NCI-H2196 treated with DMSO at 0.1 percent for 48 hours (cell line): ENCODE results near the gene TECPR2.

Source experiments
- DNase-seq: peaks from one replicate; lab custom pipeline; 2025; ENCODE audit not compliant: unreplicated experiment; lab: John Stamatoyannopoulos, UW

TECPR2 gene

DNA sequence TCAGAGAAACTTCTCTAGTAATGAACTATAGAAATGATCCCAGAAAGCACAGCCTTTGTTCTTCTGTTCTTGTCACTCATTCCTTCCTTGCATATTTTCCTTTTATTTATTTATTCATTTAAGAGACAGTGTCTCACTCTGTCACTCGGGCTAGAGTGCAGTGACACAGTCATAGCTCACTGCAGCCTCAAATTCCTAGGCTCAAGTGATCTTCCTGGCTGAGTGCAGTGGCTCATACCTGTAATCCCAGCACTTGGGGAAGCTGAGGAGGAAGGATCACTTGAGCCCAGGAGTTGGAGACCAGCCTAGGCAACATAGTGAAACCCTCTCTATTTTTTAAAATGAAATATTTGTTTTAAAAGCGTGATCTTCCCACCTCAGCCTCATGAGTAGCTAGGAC is 11.5 kb downstream of the TECPR2 start:
- DNase-seq, result no peak

DNA sequence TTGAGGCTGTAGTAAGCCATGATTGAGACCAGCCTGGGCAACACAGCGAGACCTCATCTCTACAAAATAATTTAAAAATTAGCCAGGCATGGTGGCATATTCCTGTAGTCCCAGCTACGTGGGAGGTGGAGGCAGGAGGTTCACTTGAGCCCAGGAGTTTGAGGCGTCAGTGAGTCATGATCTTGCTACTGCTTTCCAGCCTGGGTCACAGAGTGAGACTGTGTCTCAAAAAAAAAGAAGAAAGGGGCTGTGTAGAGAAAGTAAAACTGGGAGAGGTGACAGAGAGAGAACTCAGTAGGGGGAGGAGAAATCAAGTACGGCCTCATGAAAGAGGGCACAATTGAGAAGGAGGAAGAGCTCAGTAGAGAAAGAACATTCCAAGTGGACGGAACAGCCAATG is 12.4 kb downstream of the TECPR2 start:
- DNase-seq, result no peak

DNA sequence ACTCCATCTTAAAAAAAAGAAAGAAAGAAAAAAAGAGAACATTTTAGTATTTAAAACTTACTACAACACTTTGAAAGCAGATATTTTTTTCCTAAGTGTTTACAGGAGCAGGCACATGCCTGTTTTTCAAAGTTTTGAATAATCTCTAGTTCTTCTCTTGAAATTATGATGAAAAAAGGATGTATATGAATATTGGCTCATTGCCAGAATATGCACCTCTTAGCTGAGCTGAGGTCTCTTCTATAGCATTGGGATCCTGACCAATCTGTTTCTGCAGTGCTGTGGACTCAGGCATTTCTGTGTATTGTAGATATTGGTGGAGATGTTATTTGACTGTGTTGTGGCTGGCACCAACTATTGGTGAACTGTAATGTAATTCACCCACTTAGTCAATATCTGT is 15.0 kb downstream of the TECPR2 start:
- DNase-seq, result no peak

DNA sequence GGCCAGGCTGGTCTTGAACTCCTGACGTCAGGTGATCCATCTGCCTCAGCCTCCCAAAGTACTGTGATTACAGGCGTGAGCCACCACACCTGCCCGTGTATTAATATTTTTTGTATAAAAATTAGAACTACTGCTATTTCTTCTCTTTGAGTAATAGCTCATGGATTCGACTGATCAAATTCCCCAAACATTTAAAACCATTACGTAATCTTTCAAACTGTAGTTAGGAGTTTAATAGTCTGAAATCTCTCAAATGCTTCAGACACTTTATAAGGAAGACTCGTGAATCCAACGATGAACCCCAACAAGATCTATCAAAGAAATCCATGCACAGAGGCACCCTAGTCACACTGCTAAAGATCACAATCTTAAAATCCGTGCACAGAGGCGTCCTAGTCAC is 16.1 kb downstream of the TECPR2 start:
- no peak for DNase-seq

DNA sequence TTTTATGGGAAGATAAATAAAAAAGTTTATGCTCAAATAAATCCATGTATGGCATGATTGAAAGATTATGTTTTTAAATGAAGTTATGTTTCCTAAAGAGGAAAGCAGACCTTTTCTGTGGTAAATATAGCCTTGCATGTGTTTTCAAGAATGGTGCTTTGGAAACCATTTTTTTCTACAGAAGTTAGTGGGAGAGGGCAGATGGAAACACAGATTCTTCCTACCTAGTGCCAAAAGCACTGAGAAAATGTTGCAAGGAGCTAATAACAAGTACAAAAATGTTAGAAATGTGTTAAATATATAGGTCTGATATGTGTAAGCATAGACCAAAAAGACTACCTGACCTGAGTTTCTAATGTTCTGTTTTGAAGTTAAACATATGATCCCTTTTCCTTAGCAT is 24.3 kb downstream of the TECPR2 start:
- no peak for DNase-seq

DNA sequence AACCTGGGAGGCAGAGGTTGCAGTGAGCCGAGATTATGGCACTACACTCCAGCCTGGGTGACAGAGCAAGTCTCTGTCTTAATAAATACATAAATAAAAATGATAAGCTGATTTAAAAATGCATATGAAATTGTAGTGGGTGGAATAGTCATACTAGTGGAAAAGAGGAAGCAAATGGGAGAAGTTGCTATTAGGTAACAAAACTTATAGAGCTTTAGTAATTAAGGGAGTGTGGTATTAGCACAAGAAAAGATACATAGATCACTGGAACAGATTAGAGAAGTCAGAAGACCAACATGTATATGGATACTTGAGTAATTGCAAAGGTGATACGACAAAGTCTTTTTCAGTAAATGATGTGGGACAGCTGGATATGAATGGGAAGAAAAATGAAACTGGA is 26.5 kb downstream of the TECPR2 start:
- DNase-seq, result no peak

DNA sequence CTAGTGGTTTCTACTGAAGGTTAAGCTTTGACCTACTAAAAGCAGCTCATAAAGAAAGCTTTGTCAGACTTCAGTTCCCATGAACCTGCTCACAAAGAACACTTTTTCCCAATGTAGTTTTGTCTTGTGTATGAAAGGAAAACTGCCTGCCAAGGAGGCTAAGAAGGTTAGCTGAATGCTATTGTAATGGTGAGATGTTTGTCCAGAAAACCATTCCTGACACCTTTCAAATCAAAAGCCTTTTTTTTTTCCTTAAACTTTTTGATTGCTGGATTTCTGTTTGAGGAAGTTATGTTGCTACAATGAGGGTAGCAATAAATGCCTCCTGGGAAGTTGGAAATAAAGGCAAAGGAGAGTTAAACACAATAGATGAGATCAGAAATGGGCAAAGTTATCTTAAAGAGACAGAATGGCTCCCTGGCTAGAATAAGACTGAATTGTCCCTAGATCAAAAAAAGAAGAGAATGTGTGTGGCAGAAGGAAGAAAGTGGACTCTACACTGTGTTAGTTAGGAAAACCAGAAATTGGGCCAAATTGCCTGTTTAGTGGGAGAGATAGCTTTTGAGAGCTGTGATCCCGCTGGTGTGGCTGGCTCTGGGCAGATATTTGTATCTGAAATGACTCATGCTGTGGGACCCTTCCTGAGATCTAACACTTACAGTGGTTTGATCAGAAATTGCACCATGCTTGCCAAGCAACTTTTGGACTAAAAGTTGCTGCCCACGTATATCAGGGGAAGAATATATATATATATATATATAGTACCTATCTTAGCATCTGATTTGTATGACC is 27.5 kb downstream of the TECPR2 start:
- no peak for DNase-seq

DNA sequence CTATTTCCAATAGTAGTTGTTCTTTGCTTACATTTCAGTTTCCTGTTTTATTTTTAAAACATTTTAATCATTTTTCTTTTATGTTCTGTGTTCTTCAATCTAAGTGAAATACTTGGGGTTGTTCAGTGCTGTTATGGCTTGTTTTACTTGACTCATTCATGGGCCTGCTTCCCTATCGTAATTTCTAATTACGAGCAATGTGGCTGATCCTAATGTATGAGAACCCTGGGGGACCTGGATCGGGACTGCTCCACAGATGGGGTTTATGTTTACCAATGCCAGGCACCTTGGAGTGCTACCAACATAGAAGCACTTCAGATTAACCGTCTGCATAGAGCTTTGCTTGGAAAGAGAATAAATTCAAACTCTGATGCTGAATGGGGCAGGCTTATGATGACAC is 29.8 kb downstream of the TECPR2 start:
- DNase-seq, result no peak

DNA sequence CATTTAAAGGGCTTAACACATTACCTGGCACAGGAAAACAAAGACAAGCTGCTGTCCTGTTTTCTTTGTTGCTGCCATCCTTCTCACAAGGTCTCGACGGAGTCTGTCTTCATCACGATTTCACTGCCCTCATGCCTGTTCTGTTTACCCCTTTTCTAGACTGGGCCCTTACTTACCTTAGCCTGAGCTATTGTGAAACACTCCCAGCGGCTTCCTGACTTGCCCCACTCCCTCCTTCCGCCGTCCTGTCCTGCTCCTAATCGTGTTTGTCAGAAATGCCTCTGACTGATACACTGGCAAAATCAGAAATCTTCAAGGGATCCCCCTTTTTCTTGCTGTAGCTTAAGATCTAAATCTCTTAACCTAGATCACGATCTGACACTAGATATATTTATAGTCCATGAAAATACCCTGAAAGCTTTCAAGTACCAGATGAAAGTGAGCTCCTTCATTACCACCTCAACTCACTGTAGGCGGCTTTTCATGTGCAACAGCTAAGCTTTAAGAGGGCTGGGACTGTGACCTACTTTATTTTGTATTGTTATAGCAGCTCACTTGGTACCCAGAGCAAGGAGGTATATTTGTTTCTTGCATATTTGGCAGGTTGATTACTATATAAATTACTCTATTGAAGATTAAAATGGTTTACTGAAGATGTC is 32.1 kb downstream of the TECPR2 start:
- DNase-seq, result no peak

DNA sequence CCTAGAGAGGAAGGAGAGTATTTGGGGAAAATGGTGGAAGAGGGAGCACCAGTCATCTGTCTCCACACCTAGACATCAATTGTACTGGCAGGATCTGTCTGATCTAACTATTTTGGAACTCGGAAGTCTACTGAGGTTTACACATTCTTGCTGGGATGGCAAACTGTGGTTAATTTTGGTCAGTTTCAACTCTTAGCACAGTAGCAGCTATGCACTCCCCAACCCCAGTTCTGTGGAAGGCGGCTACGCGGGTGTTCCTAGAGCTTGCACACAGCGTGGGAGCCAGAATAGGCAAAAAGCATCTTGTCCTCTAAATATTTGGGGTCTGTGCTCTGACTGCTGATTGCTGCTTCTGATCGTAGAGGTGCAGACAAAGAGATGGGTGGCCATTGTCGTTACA is 33.8 kb downstream of the TECPR2 start:
- DNase-seq, result no peak

DNA sequence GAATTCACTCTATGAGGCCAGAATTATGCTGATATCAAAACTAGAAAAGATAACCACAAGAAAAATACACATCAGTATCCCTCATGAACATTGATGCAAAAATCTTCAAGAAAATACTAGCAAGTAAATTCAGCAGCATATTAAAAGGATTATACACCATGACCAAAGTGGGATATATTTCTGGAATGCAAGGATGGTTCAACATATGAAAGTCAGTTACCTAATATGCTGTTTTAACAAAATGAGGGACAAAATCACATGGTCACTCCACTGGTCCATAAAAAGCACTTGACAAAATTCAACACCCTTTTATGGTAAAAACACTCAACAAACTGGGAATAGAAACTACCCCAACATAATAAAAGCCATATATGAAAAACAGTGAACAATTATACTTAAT is 40.3 kb downstream of the TECPR2 start:
- no peak for DNase-seq

DNA sequence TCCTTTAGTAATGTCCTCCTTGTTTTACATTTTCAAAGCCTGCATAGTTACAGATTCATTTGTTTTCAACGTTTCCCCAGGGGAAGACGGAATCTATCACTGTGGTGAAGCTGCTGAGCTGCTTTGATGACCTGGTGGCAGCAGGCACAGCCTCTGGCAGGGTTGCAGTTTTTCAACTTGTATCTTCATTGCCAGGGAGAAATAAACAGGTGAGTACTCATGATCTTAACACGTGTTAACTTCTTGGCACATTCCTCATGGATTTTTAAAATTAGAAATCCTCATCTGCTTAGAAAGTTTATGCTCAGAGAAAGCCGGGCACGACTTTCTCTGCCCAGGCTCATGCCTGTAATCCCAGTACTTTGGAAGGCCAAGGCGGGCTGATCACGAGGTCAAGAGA is 44.5 kb downstream of the TECPR2 start:
- DNase-seq, result no peak

DNA sequence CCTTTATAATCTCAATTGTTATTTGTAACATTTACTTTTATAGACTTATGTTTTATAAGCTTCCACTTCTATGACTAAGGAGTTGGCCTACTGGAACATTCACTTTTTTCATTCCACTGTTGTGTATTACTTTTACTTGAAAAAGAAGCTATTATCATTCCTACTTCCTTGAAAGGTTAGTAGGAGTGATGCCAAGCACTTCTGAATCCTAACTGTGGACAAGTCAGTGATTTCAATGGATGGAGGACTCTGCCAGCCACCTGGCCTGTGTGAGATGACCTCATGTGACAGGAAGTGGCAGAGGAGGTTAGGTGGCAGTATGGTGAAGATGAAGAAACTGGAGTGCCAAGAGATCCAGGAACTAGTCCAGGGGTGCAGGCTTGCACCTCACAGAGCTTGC is 46.0 kb downstream of the TECPR2 start:
- no peak for DNase-seq

DNA sequence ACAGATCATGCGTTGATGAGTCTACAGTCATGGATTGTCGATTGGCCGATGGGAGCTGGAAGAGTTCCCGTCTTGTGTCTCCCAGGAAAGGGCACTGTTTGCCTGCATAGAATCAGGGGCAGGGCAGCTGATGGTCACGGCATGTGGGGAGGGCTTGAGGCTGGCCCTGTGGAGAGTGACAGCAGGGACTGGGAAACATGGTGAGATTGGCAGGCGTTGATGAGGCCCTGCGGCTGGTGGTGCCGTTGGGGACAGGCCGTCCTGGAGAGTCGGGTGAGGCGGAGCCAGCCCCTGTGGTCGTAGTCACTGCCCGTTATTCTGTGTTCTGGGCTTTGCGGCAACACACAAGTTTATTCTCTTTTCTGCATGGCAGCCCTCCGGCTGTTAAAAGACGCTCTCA is 52.9 kb downstream of the TECPR2 start:
- no peak for DNase-seq

DNA sequence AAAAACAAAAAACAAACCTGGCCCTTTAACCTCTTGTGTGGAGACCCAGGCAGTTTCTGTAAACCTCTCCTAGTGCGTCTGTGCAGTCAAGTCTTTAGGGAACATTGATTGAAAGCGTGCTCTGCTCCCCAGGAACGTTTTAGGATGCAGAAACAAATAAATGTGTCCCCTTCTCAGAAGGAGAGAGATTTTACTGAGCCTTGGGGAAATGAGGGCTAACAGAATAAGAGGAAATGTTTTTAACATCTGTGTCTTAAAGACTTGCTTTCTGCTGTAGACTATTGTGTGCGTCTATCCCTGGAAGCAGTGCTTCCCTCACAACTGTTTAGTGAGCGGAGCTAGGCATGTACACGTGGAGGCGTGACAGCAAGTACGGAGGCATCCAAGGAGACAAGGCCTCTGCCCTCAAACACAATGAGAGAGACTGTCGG is 54.3 kb downstream of the TECPR2 start:
- no peak for DNase-seq

DNA sequence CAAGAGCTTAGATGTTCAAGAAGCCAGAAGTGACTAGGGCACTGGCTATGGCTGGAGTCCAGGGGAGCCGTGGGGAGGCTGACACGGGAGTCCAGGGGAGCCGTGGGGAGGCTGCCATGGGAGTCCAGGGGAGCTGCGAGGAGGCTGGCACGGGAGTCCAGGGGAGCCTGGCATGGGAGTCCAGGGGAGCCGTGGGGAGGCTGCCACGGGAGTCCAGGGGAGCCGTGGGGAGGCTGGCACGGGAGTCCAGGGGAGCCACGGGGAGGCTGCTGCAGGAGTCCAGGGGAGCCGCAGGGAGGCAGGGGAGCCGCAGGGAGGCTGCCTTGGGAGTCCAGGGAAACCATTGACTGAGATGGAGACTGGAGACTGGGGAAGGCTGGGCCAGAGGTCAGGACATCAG is 54.9 kb downstream of the TECPR2 start:
- DNase-seq, result no peak

DNA sequence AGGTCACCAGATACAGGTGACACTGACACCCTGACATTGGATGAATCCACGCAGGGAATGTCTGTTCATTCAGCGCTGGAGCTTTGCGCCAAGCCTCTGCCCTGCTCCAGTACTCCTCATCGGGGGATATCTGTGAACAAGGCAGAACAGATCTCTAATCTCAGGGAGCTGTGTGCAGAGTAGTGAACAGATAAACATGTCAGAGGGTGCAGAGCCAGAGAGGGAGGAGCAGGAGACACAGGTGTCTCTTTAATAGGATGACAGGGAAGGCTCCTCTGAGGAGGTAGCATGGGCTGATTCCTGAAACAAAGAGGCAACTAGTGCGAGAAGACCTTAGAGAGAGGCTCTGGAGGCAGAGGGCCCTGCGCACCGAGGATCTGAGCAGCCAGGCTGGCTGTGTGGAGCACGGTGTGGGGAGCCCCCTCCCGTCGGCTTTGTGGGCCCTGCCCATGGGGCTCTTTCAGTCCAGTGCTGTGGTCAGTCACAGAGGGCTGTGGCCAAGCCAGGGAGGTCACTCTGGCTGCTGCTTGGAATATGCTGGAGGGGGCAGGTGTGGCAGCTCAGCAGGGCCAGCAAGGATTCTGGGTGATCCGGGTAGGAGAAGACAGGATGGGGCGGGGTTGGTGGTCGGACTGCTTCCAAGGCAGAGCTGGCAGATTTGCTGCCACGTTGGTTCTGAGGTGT is 55.6 kb downstream of the TECPR2 start:
- DNase-seq, result no peak

DNA sequence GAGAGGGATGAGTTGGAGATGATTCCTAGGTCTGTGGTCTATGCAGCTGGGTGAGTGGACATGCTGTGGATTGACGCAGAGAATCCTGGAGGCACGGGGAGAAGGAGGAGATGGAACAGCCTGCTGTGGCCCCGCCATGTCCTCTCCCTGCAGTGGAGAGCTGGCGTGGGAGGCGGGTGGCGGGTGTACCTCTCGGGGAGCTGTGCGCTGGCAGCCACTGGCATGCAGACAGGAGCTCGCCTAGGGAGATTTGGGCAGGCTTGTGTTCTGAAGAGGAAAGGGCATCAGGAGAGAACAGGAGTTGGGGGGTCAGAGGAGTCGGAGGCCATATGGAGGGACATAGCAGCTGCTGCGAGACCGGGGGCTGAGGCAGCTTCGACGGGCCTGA is 56.1 kb downstream of the TECPR2 start:
- DNase-seq, result no peak

DNA sequence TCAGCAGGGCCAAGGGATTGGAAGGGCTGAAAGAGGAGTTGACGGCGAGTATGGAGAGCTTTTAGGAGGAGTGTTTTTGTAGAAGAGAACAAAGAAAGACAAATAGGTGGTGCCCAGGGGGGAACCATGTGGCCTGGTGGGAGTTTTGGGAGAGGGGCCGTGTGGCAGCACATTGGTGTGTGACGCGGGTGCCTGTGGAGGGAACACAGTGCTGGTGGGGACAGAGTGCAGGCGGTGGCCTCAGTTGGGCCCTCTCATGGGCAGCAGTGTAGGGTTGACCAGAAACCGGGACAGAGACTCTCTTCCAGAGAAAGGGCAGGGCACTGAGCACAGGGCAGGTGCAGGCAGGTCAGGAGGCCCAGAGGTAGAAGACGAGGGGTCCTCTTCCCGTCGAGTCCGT is 56.5 kb downstream of the TECPR2 start:
- no peak for DNase-seq

DNA sequence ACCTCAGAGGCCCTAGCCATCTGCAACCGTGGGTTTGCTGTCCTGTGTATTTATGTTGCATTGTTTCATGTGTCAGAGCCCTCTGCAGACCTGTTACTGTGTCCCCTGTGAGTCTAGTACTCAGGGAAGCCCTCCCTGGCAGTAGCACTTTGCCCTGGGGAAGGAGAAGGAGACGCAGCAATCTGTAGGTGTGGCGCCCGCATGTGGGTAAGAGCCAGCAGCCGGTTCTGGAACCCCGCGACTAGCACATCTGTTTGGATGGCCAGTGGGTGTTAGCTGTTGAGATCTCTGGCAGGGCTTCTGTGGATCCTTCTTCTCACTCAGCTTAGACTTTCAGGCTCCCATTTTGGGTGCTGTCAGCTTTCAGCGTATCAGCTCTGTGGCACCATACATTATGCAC is 57.0 kb downstream of the TECPR2 start:
- DNase-seq, result no peak

DNA sequence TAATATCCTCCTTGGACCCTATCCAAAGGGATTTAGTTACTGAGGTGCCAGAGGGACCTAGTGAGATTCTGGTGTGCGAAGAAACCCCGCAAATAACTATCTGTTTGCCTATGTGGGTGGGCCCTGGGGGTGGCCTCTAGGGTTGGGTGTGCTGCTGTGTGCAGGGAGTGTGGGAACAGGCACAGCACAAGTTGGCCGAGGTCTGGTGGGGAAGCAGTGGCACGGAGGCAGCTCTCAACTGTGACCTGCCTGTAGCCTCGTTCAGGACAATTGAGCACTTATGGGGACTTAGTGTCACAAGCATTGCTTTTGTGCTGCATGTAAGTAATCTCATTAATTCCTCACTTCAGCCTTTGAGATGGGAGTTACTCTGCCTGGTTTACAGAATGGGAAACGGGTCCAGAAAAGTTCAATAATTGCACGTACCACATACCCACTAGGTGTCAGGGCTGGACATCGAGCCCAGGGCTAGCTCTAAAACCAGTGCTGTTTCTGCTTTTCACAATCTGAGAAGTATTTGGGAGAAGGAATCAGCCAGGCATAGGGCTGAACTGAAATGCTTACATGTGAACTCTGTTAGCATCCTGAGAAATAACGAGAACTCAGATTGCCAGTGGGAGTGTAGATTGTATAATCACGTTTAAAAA is 58.8 kb downstream of the TECPR2 start:
- no peak for DNase-seq

DNA sequence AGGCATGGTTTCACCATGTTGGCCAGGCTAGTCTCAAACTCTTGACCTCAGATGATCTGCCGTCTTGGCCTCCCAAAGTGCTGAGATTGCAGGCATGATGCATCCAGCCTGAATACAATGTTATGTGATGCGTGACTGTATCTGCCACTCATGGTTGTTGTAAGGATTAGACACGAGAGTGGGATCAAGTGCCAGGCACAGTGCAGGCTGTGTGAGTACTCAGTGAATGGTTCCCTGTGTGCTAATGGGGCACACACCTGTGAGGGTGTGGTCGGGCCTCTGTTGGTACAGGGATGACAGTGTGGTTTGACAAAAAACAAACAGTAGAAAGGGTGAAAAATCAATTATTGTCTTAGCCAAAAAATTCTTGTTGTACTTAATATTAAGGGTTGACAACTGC is 61.8 kb downstream of the TECPR2 start:
- DNase-seq, result no peak
